HepG2 (cell line): ENCODE data around the gene DNAI2. TPM values are rescaled to one million over a fixed set of nuclear protein-coding genes. Genes with fewer than 3 reads are reported as not detected.

Experiments used
- ATAC-seq: fragments of 200-7000 bp; cut with Tn5 transposase; 3 replicates; pipeline ENCODE4 v1.9.1; 2020; ENCODE audit warnings: mild to moderate bottlenecking, moderate library complexity
- BruUV-seq: library from RNA; stranded (reverse); fragments of 400-500 nt; replicated peaks from 2 replicates; lab custom pipeline; 2021; lab: Mats Ljungman, UMichigan
- CTCF ChIA-PET: fragments of 300-600 bp; formaldehyde crosslinking; extraction: SDS; loops from one replicate; lab custom pipeline; 2021; ENCODE audit warnings: low total read pairs, inconsistent platforms, low intra/inter-chr PET ratio; lab: Yijun Ruan, JAX
- POLR2A ChIA-PET: fragments of 350-600 bp; sonication (Branson Sonifier 250); formaldehyde crosslinking; loops from one replicate; lab custom pipeline; 2020; ENCODE audit warnings: antibody characterized with exemption, inconsistent platforms; lab: Yijun Ruan, JAX
- DNase-seq: peaks from one replicate; pipeline ENCODE4 v3.0.0-alpha.2; 2015; ENCODE audit warnings: low spot score
- FAIRE-seq: peaks from 3 replicates; lab custom pipeline; 2011; peaks lifted over from hg19 to GRCh38; lab: Jason Lieb, UNC
- H2AFZ ChIP-seq: one replicate; pipeline ENCODE4 v1.6.1; 2011; ENCODE audit warnings: low read length, inconsistent platforms
- H3K27ac ChIP-seq: fragments of 300-600 bp; 3 replicates; pipeline ENCODE4 v1.8.0; 2011; ENCODE audit warnings: mixed run types, mild to moderate bottlenecking, mixed read lengths, low read length, inconsistent platforms; ENCODE audit not compliant: insufficient read depth; ENCODE audit errors: extremely low read length
- H3K27me3 ChIP-seq, 2 experiments: fragments of 200-600 bp in 1 of 2; 2 replicates in 1 of 2; 3 replicates in 1 of 2; pipeline versions ENCODE4 v1.6.0 to v1.8.0; 2011; ENCODE audit warnings: low read length in 2 of 2, mild to moderate bottlenecking in 2 of 2, moderate library complexity in 2 of 2, inconsistent platforms in 1 of 2; ENCODE audit not compliant: insufficient read depth in 2 of 2, control insufficient read depth in 1 of 2
- H3K36me3 ChIP-seq, 2 experiments: fragments of 200-600 bp in 1 of 2; replicated peaks in 1 of 2; 2 replicates in 1 of 2; 3 replicates in 1 of 2; pipeline versions ENCODE4 v1.5.1 to v1.8.0; 2011; ENCODE audit warnings: low read length in 2 of 2, inconsistent platforms in 1 of 2; ENCODE audit not compliant: insufficient read depth in 2 of 2, control insufficient read depth in 1 of 2
- H3K4me1 ChIP-seq: 2 replicates; pipeline ENCODE4 v1.5.1; 2012; ENCODE audit warnings: low read length, inconsistent platforms; ENCODE audit not compliant: insufficient read depth
- H3K4me2 ChIP-seq: 2 replicates; pipeline ENCODE4 v1.6.0; 2011; ENCODE audit warnings: low read depth, low read length, inconsistent platforms
- H3K4me3 ChIP-seq, 3 experiments: fragments of 200-600 bp in 1 of 3; sonication (generic), shearing (Covaris generic) in 1 of 3; replicated peaks in 1 of 3; 2 replicates each; pipeline ENCODE4 v1.5.1; 2011 to 2016; ENCODE audit warnings: low read length in 3 of 3, inconsistent platforms in 2 of 3, low read depth in 2 of 3, mild to moderate bottlenecking in 2 of 3, control low read depth in 1 of 3, mixed read lengths in 1 of 3; ENCODE audit not compliant: insufficient read depth in 1 of 3
- H3K79me2 ChIP-seq: one replicate; pipeline ENCODE4 v1.6.1; 2011; ENCODE audit warnings: low read length, inconsistent platforms; ENCODE audit not compliant: insufficient read depth
- H3K9ac ChIP-seq: 2 replicates; pipeline ENCODE4 v1.6.0; 2011; ENCODE audit warnings: mild to moderate bottlenecking, low read depth, low read length, inconsistent platforms; ENCODE audit not compliant: insufficient read depth
- H3K9me3 ChIP-seq: 2 replicates; pipeline ENCODE4 v1.5.1; 2012; ENCODE audit warnings: mild to moderate bottlenecking, low read length
- H4K20me1 ChIP-seq: 2 replicates; pipeline ENCODE4 v1.6.0; 2011; ENCODE audit warnings: inconsistent platforms, mild to moderate bottlenecking, low read length, moderate library complexity; ENCODE audit not compliant: insufficient read depth
- ARNTL ChIP-seq: sonication (generic); formaldehyde crosslinking; IDR thresholded peaks from 2 replicates; pipeline ENCODE4 v1.4.0; 2020; ENCODE audit warnings: mild to moderate bottlenecking, missing genetic modification reagents
- DNMT1 ChIP-seq: sonication (generic); formaldehyde crosslinking; IDR thresholded peaks from 2 replicates; pipeline ENCODE4 v1.5.1; 2020; ENCODE audit warnings: mild to moderate bottlenecking, missing genetic modification reagents
- NR3C1 ChIP-seq: sonication (generic); formaldehyde crosslinking; IDR thresholded peaks from 2 replicates; pipeline ENCODE4 v1.4.0; 2020; ENCODE audit warnings: missing genetic modification reagents
- NRL ChIP-seq: sonication (generic); formaldehyde crosslinking; IDR thresholded peaks from 2 replicates; pipeline ENCODE4 v1.5.0; 2020; ENCODE audit warnings: missing genetic modification reagents, mild to moderate bottlenecking, moderate library complexity, borderline replicate concordance
- SUZ12 ChIP-seq: fragments of 150-350 bp; IDR thresholded peaks from 2 replicates; pipeline ENCODE4 v1.6.1; 2014; ENCODE audit warnings: low read depth, low read length
- WGBS: methylation state at CpG from one replicate; pipeline ENCODE4 v1.1.6; 2017; ENCODE audit warnings: low lambda C conversion rate; 5-methylcytosine and 5-hydroxymethylcytosine counted together
- in situ Hi-C: cut with HindIII; loops from 2 replicates; pipeline ENCODE4 v1.10.0; 2017; ENCODE audit warnings: low pct_unique_long_range_greater_than_20kb; ENCODE audit not compliant: extremely low pct_ligation_motif_present
- intact Hi-C: fragments of 100-400 bp; cut with micrococcal nuclease; formaldehyde crosslinking; loops from one replicate; pipeline ENCODE4 v1.10.0; 2022; ENCODE audit not compliant: unreplicated experiment
- polyA plus RNA-seq, 8 experiments: library from polyadenylated mRNA; depleted of rRNA in 3 of 8; stranded (reverse) in 7 of 8; unstranded in 1 of 8; fragments of >200 nt; fragmentation: Illumina TruSeq in 4 of 8; extraction: Trizol in 4 of 8; gene quantifications; 2 replicates each; pipeline versions ENCODE4 v1.2.1 to v1.2.3, GENCODE V29; 2011 to 2016; ENCODE audit warnings: low read depth in 4 of 8, missing spikeins in 1 of 8, mixed read lengths in 1 of 8; ENCODE audit not compliant: insufficient read depth in 1 of 8
- total RNA-seq, 5 experiments: library from RNA; depleted of rRNA; stranded (reverse); fragments of >200 nt; fragmentation: Illumina TruSeq; extraction: Trizol; gene quantifications; 2 replicates each; pipeline ENCODE4 v1.2.3, GENCODE V29; 2016; ENCODE audit warnings: low read depth in 1 of 5

DNAI2 gene
- total and polyA plus RNA-seq, 2 of the 13 experiments (the other 11 are each of a cell fraction or from before 2014, with no cell fraction given): not detected

DNA sequence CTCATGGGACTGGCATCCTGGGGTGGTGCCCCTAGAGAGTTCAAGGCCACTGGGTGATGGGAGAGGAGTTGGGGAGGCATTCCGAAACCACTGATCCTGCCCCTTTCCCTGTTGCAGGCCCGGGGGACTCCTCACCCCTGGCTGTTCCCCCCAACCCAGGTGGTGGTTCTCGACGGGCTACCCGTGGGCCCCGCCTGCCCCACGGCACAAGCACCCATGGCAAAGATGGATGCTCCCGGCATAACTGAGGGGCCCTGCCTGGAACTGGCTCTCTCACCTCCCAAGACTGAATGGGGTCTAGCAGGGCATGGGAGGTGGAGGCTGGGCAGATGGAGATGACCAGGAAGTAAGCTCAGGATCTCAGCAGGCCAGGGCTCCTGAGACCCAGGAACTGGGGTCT, 81.0 kb downstream of the DNAI2 start:
- intact Hi-C loops (no loop called here), in situ Hi-C loops (no loop called here)
- POLR2A ChIA-PET: no interaction called here
- no TSS peak for BruUV-seq
- FAIRE-seq: no peak
- Histone ChIP-seq H3K4me1 (no peaks in the 10 kb centered on the region), H3K36me3 (no peaks in the 10 kb centered on the region), H3K27me3 (peaks cover 17 to 88% of the 10 kb centered on the region in 2 experiments; a peak in 4 of 5 replicates), H4K20me1 (peaks cover 3% of the 10 kb centered on the region; the same call in 1 of the 2 replicates), H3K4me3 (no peak overlapping the region), H3K9ac (no peak overlapping the region), H2AFZ (no peak overlapping the region), H3K9me3 (no peaks in the 10 kb centered on the region), H3K27ac (no peak overlapping the region), H3K4me2 (no peak overlapping the region), H3K79me2 (no peaks in the 10 kb centered on the region)
- DNase-seq: no peak
- TF ChIP-seq NRL (0 out of 2 replicates have a peak, but pooled peaks have one; percentile 17), NR3C1 (no peak), ARNTL (CRISPR knock-in tag) (no peak)
- no peak for ATAC-seq
- CTCF ChIA-PET: no interaction called here
- WGBS: 16% methylated on average over 3 of the region's 8 CpGs

DNA sequence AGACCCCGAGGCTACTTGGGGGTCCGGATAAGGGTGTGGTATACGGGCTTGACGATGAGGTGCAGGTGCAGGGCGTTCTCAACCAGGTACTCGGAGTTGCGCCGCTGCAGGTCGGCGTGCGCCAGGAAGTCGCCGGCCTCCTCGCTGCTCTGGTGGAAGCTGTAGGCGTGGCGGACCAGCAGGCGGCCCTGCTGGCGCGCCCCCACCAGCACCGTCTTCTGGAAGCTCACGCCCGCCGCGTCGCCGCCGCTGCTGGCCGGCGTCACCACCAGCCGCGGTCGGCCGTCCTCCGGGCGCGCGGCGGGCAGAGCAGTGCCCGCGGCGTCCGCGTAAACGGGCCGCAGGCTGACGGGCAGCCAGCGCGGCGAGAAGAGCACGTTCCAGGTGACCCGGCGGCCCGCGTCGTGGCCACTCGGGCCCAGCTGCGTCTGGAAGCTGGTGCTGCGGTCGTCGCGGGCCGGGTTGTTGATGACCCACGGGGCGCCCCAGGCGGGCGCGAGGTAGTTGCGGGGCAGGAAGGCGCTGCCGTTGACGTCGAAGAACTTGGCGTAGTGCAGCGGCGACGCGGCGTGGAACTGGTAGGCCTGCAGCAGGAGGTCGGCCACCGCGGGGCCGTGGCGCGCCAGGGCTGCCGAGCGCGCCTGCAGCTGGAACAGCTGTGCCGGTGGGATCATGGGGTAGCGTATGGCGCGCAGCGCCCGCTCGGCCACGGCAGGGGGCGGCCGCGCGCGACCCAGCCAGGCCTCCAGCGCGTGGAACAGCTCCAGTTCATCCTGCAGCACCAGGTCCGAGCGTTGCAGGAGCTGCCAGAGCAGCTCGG, 82.8 kb downstream of the DNAI2 start:
- WGBS: 28% methylated on average over 48 of the region's 105 CpGs
- no TSS peak for BruUV-seq
- Histone ChIP-seq H3K4me3 (no peak overlapping the region; a peak in 1 of 6 replicates), H4K20me1 (peaks cover 3% of the 10 kb centered on the region; the same call in 1 of the 2 replicates), H3K9ac (no peak overlapping the region), H3K9me3 (no peaks in the 10 kb centered on the region), H3K4me2 (no peak overlapping the region), H3K27me3 (peaks cover 20 to 87% of the 10 kb centered on the region in 2 experiments; a peak in 4 of 5 replicates), H3K4me1 (no peaks in the 10 kb centered on the region), H3K36me3 (no peaks in the 10 kb centered on the region), H3K79me2 (no peaks in the 10 kb centered on the region), H3K27ac (no peak overlapping the region), H2AFZ (no peak overlapping the region)
- no peak for FAIRE-seq
- no peak for TF ChIP-seq SUZ12
- 0 out of 2 replicates have a peak, but pooled peaks have one; percentile 41 for TF ChIP-seq DNMT1 (CRISPR knock-in tag)
- POLR2A ChIA-PET: no interaction called here
- in situ Hi-C loops (no loop called here), intact Hi-C loops (no loop called here)
- CTCF ChIA-PET: no interaction called here
- ATAC-seq: no peak
- no peak for DNase-seq
